Measurements from ENCODE around the gene MYBPHL. TPM values are rescaled to one million over a fixed set of nuclear protein-coding genes. Genes with fewer than 3 reads are reported as not detected.

The MYBPHL gene
- total RNA-seq, 8 experiments from 2014 or later = 0.67 to 0.92 (median 0.81) TPM; not detected in 5

- in situ Hi-C loops (cut with MboI; ENCODE audit: low pct_unique_long_range_greater_than_20kb in 2 of 9, low sequenced_read_pairs in 9 of 9, unreplicated experiment in 9 of 9) = loop anchor here in 2 of 9 experiments (25.0 kb wide), 1 partner anchor 122 kb away; the partner anchor contains the start of gene SORT1 (in 2 of the 2)
- 78 to 95% (median 88%) methylated on average over 2 to 4 of the region's 4 CpGs; no CpG with 5 or more reads in 7 of the 10 experiments for WGBS, 10 experiments
Measured at GRCh38 chr1:109265016-109265415, 41.8 kb downstream of the MYBPHL start.

GRCh38 chr1:109264379-109264755 is 42.4 kb downstream of the MYBPHL start:
- H3K4me3 ChIP-seq = no peak overlapping the region
- ATAC-seq (replicated peaks in 6 of 8) = no peak
- in situ Hi-C loops (cut with MboI; ENCODE audit: low pct_unique_long_range_greater_than_20kb in 2 of 9, low sequenced_read_pairs in 9 of 9, unreplicated experiment in 9 of 9) = loop anchor here in 2 of 9 experiments (25.0 kb wide), 1 partner anchor 123 kb away; the partner anchor contains the start of gene SORT1 (in 2 of the 2)
- 20 to 90% (median 73%) methylated on average over 1 to 2 of the region's 9 CpGs; no CpG with 5 or more reads in 6 of the 10 experiments for WGBS, 10 experiments
- H3K4me1 ChIP-seq (replicated peaks in 1 of 2) = peaks cover 16 to 21% of the 10 kb centered on the region in 2 donors
- H3K27ac ChIP-seq = peak overlapping the region in 1 of 2 donors; percentile 14

More at GRCh38 chr1:109265016-109265415, 41.8 kb downstream of the MYBPHL start:
- H3K27ac ChIP-seq = no peak overlapping the region
- no peak for ATAC-seq (replicated peaks in 6 of 8)
- peaks cover 11 to 16% of the 10 kb centered on the region in 2 donors for H3K4me1 ChIP-seq (replicated peaks in 1 of 2)
- no peak overlapping the region for H3K4me3 ChIP-seq

- in situ Hi-C loops (cut with MboI; ENCODE audit: low pct_unique_long_range_greater_than_20kb in 2 of 9, low sequenced_read_pairs in 9 of 9, unreplicated experiment in 9 of 9) = loop anchor here in 2 of 9 experiments (25.0 kb wide), 1 partner anchor 124 kb away; the partner anchor contains the start of gene SORT1 (in 2 of the 2)
- Histone ChIP-seq H3K4me3 (no peak overlapping the region), H3K4me1 (replicated peaks in 1 of 2) (peaks cover 22 to 26% of the 10 kb centered on the region in 2 donors), H3K27ac (peak overlapping the region in 1 of 2 donors; percentile 40)
- WGBS, 10 experiments = 17 to 100% (median 54%) methylated on average over 1 to 8 of the region's 29 CpGs; no CpG with 5 or more reads in 5 of the 10 experiments
- peak; percentile 67 to 99 (median 83) for ATAC-seq (replicated peaks in 6 of 8)
Measured at GRCh38 chr1:109263597-109264378, 43.0 kb downstream of the MYBPHL start.

DNA sequence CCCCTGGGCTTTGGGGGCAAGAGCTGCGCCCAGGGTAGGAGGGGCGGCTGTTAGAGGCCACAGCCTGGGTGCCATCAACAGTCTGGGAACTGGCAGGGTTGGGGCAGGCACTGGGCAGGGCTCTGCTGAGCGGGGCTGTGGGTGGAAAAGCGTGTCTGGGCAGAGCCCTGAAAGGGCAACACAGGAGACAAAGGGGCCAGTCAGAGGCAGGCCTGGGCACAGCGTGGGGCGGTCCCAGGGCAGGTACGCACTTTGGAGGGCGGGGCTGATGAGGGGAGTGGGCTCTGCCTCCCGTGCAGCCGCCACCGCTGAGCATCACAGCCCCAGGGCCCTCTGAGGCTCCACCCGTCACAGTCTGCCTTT is 43.6 kb downstream of the MYBPHL start:
- ATAC-seq (replicated peaks in 6 of 8) = peak in 7 of 8 experiments; percentile 0 to 17 (median 4)
- in situ Hi-C loops (cut with MboI; ENCODE audit: low pct_unique_long_range_greater_than_20kb in 2 of 9, low sequenced_read_pairs in 9 of 9, unreplicated experiment in 9 of 9) = loop anchor here in 2 of 9 experiments (25.0 kb wide), 1 partner anchor 124 kb away; the partner anchor contains the start of gene SORT1 (in 2 of the 2)

GRCh38 chr1:109262231-109263055 is 44.4 kb downstream of the MYBPHL start:
- in situ Hi-C loops (cut with MboI; ENCODE audit: low pct_unique_long_range_greater_than_20kb in 2 of 9, low sequenced_read_pairs in 9 of 9, unreplicated experiment in 9 of 9) = loop anchor here in 2 of 9 experiments (25.0 kb wide), 1 partner anchor 125 kb away; the partner anchor contains the start of gene SORT1 (in 2 of the 2)
- 91 to 96% (median 93%) methylated on average over 8 to 15 of the region's 22 CpGs; no CpG with 5 or more reads in 7 of the 10 experiments for WGBS, 10 experiments
- H3K4me1 ChIP-seq (replicated peaks in 1 of 2) = peaks cover 36 to 39% of the 10 kb centered on the region in 2 donors
- ATAC-seq (replicated peaks in 6 of 8) = no peak
- H3K27ac ChIP-seq = no peak overlapping the region
- no peak overlapping the region for H3K4me3 ChIP-seq

More for the DNA sequence above, 43.6 kb downstream of the MYBPHL start:
- Histone ChIP-seq H3K4me1 (replicated peaks in 1 of 2) (peaks cover 28 to 31% of the 10 kb centered on the region in 2 donors), H3K4me3 (no peak overlapping the region), H3K27ac (peak overlapping the region in 1 of 2 donors; percentile 40)
- 60 to 94% (median 89%) methylated on average over 2 to 6 of the region's 12 CpGs; no CpG with 5 or more reads in 7 of the 10 experiments for WGBS, 10 experiments

DNA sequence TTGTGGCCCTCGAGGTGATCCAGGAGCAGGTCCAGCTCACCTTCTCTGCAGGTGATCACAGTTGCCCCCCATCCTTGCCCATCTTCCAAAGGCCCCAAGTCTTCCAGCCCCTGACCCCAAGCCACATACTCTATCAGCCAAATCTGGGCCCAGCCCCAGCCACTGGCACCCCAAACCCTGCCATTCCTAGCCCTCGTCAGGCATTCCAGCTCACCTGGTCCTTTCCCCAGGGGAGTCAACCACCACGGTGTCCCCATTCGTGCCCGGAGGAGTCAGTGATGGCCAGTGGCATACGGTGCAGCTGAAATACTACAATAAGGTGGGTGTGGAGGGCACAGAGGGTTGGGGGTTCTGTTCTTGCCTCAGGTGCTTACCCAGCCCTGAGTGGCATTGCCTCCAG is 45.2 kb downstream of the MYBPHL start:
- no peak overlapping the region for H3K4me3 ChIP-seq
- no peak for ATAC-seq (replicated peaks in 6 of 8)
- peaks cover 42 to 45% of the 10 kb centered on the region in 2 donors for H3K4me1 ChIP-seq (replicated peaks in 1 of 2)
- 60 to 100% (median 97%) methylated on average over 1 to 6 of the region's 6 CpGs; no CpG with 5 or more reads in 5 of the 10 experiments for WGBS, 10 experiments
- no peak overlapping the region for H3K27ac ChIP-seq
- in situ Hi-C loops (cut with MboI; ENCODE audit: low pct_unique_long_range_greater_than_20kb in 2 of 9, low sequenced_read_pairs in 9 of 9, unreplicated experiment in 9 of 9) = loop anchor here in 2 of 9 experiments (25.0 kb wide), 1 partner anchor 126 kb away; the partner anchor contains the start of gene SORT1 (in 2 of the 2)

- WGBS, 10 experiments = 80 to 95% (median 83%) methylated on average over 1 to 9 of the region's 16 CpGs; no CpG with 5 or more reads in 7 of the 10 experiments
- in situ Hi-C loops (cut with MboI; ENCODE audit: low pct_unique_long_range_greater_than_20kb in 2 of 9, low sequenced_read_pairs in 9 of 9, unreplicated experiment in 9 of 9) = loop anchor here in 2 of 9 experiments (25.0 kb wide), 1 partner anchor 126 kb away; the partner anchor contains the start of gene SORT1 (in 2 of the 2)
- H3K4me1 ChIP-seq (replicated peaks in 1 of 2) = peaks cover 48 to 51% of the 10 kb centered on the region in 2 donors
Measured at GRCh38 chr1:109261006-109261405, 45.8 kb downstream of the MYBPHL start.

DNA sequence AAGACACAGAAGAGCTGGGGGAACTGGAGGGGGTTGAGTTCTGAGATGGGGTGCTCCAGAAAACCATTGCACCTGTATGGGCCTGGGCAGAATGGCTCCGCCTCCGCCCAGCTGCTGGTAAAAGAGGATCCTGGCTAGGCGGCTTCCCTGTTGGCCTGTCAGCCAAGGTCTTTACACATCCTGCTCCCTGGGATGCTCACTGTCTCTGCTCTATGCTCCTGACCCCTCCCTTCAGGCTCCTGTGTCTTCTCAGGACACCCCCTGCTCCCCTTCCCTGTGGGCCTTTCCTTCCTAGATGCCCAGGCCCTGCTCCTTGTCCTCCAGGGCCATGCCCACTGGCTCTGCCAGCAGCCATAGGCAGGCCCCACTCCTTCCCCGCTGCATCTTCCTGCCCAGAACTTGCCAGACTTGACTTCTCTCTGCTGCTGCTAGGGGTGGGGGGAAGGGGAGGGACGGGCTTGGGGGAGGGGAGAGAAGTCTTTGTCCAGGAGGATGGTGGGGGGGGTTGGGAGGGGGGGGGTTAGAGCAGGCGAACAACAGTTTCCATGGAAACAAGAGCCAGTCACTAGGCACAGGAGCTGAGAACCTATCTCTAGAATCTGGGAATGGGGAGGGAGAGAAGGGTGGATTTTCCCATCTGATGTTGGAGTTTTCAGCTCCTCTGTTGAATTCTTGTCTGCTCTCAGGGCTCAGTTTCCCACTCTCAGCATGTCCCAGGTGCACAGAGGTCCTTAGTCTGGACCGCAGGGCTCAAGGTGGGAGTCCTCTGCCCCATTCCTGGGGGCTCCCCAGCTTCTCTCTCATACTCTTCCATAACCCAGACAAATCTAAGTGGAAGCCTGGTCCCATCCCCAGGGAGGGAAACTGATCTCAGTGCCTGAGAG is 46.9 kb downstream of the MYBPHL start:
- WGBS, 10 experiments = 23 to 100% (median 45%) methylated on average over 1 to 5 of the region's 7 CpGs; no CpG with 5 or more reads in 5 of the 10 experiments
- in situ Hi-C loops (cut with MboI; ENCODE audit: low pct_unique_long_range_greater_than_20kb in 2 of 9, low sequenced_read_pairs in 9 of 9, unreplicated experiment in 9 of 9) = loop anchor here in 2 of 9 experiments (25.0 kb wide), 1 partner anchor 127 kb away; the partner anchor contains the start of gene SORT1 (in 2 of the 2)
- ATAC-seq (replicated peaks in 6 of 8) = peak in 5 of 8 experiments; percentile 19 to 38 (median 33)
- Histone ChIP-seq H3K27ac (peak overlapping the region; percentile 90 to 95), H3K4me3 (no peak overlapping the region), H3K4me1 (replicated peaks in 1 of 2) (peaks cover 57 to 62% of the 10 kb centered on the region in 2 donors)

More at GRCh38 chr1:109261006-109261405, 45.8 kb downstream of the MYBPHL start:
- no peak for ATAC-seq (replicated peaks in 6 of 8)
- Histone ChIP-seq H3K27ac (peak overlapping the region; percentile 90), H3K4me3 (no peak overlapping the region)

GRCh38 chr1:109258481-109259466 is 48.0 kb downstream of the MYBPHL start:
- in situ Hi-C loops (cut with MboI; ENCODE audit: low pct_unique_long_range_greater_than_20kb in 2 of 9, low sequenced_read_pairs in 9 of 9, unreplicated experiment in 9 of 9) = loop anchor here in 2 of 9 experiments (25.0 kb wide), 1 partner anchor 129 kb away; the partner anchor contains the start of gene SORT1 (in 2 of the 2)
- Histone ChIP-seq H3K4me3 (no peak overlapping the region), H3K4me1 (replicated peaks in 1 of 2) (peaks cover 68 to 70% of the 10 kb centered on the region in 2 donors), H3K27ac (peak overlapping the region; percentile 90 to 95)
- WGBS, 10 experiments = 66 to 100% (median 79%) methylated on average over 2 to 35 of the region's 69 CpGs; no CpG with 5 or more reads in 4 of the 10 experiments
- ATAC-seq (replicated peaks in 6 of 8) = no peak

DNA sequence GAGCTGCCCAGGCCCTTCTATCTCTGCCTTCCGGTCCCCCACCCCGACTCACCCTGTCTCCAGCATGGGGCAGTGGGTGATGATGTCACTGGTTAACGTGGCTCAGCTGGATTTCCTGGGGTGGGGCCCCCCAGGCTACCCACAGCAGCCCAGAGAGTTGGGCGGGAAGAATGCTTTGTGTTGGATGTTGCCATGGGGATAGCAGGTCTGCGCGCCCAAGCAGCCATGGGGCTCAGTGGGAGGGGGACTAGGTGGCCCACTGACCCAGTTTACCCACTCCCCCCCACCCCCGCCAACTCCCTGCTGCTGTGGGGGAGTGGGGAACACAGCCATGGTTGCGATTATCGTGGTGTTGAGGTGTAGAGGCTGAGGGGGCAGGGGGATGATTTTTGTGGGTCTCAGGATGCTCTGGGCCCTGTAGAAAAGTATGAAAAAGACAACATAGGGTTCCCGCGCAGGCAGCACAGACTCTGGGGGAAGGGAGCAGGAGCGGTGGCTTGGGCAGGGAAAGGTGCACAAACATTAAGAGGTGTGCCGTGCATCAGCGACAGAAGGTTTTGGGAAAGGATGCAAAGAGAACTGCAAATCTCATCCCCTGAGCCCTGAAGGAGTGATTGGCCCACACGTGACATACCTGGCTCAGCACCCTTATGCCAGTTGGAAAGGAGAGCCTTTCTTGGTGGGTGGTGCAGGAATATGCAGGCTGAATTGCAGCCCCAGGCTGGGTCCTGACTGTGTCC is 49.0 kb downstream of the MYBPHL start:
- Histone ChIP-seq H3K4me1 (replicated peaks in 1 of 2) (peaks cover 74 to 76% of the 10 kb centered on the region in 2 donors), H3K27ac (peak overlapping the region; percentile 90 to 95), H3K4me3 (peak overlapping the region in 2 of 5 donors; percentile 8 to 13)
- WGBS, 10 experiments = 50 to 88% (median 61%) methylated on average over 2 to 5 of the region's 15 CpGs; no CpG with 5 or more reads in 5 of the 10 experiments
- peak; percentile 21 to 66 (median 61) for ATAC-seq (replicated peaks in 6 of 8)
- in situ Hi-C loops (cut with MboI; ENCODE audit: low pct_unique_long_range_greater_than_20kb in 2 of 9, low sequenced_read_pairs in 9 of 9, unreplicated experiment in 9 of 9) = loop anchor here in 2 of 9 experiments (25.0 kb wide), 1 partner anchor 129 kb away; the partner anchor contains the start of gene SORT1 (in 2 of the 2)
